ENCODE results near the gene EIF2B2.

DNA sequence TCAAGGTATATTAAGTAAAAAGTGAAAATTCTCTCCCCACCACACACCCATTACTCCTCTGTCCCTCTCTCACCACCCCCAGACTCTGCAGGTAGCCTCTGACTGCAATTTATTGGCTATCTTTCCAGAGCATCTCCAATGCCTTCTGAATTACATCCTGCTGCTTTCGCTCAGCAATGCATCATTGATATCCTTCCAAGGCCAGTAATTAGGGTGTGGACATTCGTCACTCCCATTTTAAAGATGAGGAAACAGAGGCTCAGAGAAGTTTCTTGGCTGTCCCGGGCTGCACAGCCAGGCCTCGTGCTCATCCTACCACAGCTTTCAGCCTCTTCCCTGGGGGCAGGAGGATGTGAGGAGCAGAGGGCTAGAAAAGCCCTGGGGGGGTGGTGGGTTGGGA is 23.7 kb upstream of the EIF2B2 start:
- TF ChIP-seq EP300 (IDR thresholded peaks at IDR 0.05; ENCODE audit: low read length) = no peak
- no peak for TF ChIP-seq ZNF384 (IDR thresholded peaks at IDR 0.05; ENCODE audit: low read depth, low read length)
- no peak for TF ChIP-seq HDAC2 (IDR thresholded peaks at IDR 0.05)
- TF ChIP-seq, protein P1, sequence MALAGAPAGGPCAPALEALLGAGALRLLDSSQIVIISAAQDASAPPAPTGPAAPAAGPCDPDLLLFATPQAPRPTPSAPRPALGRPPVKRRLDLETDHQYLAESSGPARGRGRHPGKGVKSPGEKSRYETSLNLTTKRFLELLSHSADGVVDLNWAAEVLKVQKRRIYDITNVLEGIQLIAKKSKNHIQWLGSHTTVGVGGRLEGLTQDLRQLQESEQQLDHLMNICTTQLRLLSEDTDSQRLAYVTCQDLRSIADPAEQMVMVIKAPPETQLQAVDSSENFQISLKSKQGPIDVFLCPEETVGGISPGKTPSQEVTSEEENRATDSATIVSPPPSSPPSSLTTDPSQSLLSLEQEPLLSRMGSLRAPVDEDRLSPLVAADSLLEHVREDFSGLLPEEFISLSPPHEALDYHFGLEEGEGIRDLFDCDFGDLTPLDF (CRISPR knock-in tag; IDR thresholded peaks at IDR 0.05) = no peak
- TF ChIP-seq ZNF253 (CRISPR knock-in tag; conservative IDR thresholded peaks at IDR 0.05) = no peak
